Measurements from ENCODE around the gene BRMS1L. TPM values are rescaled to one million over a fixed set of nuclear protein-coding genes. Genes with fewer than 3 reads are reported as not detected.
"Not testable (repeated sequence)": the region's sequence is repeated elsewhere in the genome, so short reads cannot be mapped to it uniquely, and the experiment has no call there.

Gene BRMS1L
- total RNA-seq, 6 experiments from 2014 or later = 2.3 to 6.2 (median 3.3) TPM

DNA sequence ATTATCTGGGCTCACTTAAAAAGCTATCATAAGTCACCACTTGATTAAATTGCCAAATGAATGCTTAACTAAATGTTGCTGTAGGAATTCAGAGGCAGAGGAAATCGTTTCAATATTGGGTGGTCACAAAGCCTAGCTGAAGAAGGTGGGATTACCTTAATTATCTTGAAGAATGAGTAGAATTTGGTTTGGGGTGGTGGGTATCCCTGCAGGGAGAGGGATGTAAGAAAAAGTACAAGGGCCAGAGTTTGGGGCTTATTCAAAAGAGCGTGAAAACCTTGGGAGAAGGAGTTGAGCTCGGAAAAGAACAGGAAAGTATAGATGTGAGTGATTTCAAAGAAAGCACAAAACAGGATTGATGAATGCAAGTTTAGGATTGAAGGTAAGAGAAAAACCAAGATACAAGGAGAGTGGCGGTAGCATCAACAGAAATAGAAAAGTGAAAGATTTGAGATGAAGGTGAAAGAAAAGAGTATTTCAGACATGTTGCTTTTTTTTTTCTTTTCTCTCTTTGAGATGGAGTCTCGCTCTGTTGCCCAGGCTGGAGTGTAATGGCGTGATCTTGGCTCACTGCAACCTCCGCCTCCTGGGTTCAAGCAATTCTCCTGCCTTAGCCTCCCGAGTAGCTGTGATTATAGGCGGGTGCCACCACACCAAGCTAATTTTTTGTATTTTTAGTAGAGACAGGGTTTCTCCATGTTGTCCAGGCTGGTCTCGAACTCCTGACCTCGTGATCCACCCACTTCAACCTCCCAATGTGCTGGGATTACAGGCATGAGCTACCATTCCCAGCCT, 1.7 kb downstream of the BRMS1L start:
- intact Hi-C loops (cut with DNase I) = no loop called here
- Histone ChIP-seq H3K9me3 (no peaks in the 10 kb centered on the region), H3K4me1 (no peaks in the 10 kb centered on the region), H3K4me3 (no peak overlapping the region), H3K36me3 (peaks cover 0 to under 1% (median 0%) of the 10 kb centered on the region in 4 donors), H3K27ac (no peak overlapping the region), H3K27me3 (no peaks in the 10 kb centered on the region)
- DNase-seq (no peak), ATAC-seq (no peak)
- 90% methylated on average over 11 of the region's 11 CpGs for WGBS (ENCODE audit: insufficient coverage, low coverage, low lambda C conversion rate, missing lambda C conversion rate)
- no peak for TF ChIP-seq POLR2A (IDR thresholded peaks at IDR 0.05)
- TF ChIP-seq, protein P1, sequence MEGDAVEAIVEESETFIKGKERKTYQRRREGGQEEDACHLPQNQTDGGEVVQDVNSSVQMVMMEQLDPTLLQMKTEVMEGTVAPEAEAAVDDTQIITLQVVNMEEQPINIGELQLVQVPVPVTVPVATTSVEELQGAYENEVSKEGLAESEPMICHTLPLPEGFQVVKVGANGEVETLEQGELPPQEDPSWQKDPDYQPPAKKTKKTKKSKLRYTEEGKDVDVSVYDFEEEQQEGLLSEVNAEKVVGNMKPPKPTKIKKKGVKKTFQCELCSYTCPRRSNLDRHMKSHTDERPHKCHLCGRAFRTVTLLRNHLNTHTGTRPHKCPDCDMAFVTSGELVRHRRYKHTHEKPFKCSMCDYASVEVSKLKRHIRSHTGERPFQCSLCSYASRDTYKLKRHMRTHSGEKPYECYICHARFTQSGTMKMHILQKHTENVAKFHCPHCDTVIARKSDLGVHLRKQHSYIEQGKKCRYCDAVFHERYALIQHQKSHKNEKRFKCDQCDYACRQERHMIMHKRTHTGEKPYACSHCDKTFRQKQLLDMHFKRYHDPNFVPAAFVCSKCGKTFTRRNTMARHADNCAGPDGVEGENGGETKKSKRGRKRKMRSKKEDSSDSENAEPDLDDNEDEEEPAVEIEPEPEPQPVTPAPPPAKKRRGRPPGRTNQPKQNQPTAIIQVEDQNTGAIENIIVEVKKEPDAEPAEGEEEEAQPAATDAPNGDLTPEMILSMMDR (IDR thresholded peaks at IDR 0.05) = no peak

DNA sequence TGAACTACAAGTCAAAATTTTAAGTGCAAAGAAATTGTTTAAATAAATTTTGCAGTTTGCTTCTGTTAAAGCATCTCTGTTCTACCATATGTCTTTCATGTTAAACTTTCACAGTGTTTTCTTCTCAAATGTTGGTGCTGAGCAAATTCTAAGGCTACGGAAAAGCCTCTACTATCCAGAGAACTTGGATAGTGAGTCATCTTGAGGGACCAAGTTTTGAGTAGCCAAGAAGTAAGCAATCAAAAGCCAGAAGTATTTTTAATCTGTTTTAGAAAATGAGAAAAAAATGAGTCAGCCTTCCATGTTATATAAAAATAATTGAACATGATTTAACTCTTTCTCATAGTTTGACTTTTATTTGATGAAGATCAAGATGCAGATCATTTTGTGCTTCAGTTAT, 3.3 kb downstream of the BRMS1L start:
- TF ChIP-seq, protein P1 (IDR thresholded peaks at IDR 0.05) = no peak
- no peak for TF ChIP-seq POLR2A (IDR thresholded peaks at IDR 0.05)
- no peak overlapping the region for H3K4me3 ChIP-seq
- intact Hi-C loops (cut with DNase I) = no loop called here
- no peaks in the 10 kb centered on the region for H3K4me1 ChIP-seq
- no peak for DNase-seq
- H3K27me3 ChIP-seq = no peaks in the 10 kb centered on the region
- no peak for ATAC-seq
- WGBS (ENCODE audit: insufficient coverage, low coverage, low lambda C conversion rate, missing lambda C conversion rate) = 92% methylated on average over 1 of the region's 1 CpG
- no peak overlapping the region for H3K27ac ChIP-seq
- peaks cover 0 to 4% (median 0%) of the 10 kb centered on the region in 4 donors for H3K36me3 ChIP-seq
- no peaks in the 10 kb centered on the region for H3K9me3 ChIP-seq

DNA sequence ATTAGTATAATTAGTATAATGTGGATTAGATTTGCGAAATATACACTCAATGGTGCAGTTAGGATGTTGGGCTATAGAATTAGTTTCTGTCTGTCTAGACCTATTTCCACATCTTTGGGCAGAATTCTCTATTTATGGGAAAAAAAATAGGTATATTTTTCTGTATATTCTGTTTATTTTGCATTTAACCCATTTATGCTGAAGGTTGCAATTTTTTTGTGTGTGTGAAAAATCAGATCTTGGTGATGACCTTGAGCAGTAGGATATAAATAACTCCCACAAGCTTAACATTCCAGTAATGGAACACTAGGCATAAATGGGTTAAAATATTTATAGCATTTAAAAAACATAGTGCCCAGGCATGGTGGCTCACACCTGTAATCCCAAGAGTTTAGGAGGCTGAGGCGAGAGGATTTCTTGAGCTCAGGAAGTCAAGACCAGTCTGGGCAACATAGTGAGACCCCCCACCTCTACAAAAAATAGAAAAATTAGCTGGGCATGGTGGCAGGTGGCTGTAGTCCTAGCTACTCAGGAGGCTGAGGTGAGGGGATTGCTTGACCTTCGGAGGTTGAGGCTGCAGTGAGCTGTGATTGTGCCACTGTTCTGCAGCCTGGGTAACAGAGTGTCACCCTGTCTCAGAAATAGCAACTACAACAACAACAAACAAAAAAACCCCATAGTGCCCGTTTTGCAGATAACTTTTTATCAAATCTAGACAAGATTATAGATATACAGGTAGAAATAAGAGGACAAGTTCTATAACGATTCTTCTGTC, 9.3 kb downstream of the BRMS1L start:
- no peak for ATAC-seq
- H3K27ac ChIP-seq = no peak overlapping the region
- peaks cover 0 to 4% (median 0%) of the 10 kb centered on the region in 4 donors for H3K36me3 ChIP-seq

DNA sequence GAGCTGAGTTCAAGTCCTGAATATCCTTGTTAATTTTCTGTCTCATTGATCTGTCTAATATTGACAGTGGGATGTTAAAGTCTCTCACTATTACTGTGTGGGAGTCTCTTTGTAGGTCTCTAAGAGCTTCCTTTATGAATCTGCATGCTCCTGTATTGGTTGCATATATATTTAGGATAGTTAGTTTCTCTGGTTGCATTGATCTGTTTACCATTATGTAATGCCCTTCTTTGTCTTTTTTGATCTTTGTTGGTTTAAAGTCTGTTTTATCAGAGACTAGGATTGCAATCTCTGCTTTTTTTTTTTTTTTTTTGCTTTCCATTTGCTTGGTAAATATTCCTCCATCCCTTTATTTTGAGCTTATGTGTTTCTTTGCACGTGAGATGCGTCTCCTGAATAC, 15.6 kb downstream of the BRMS1L start:
- H3K27ac ChIP-seq; H3K4me1 ChIP-seq; H3K27me3 ChIP-seq; H3K4me3 ChIP-seq; intact Hi-C loops (cut with DNase I); H3K9me3 ChIP-seq; DNase-seq; ATAC-seq; H3K36me3 ChIP-seq: not testable (repeated sequence)
- no CpG with 5 or more reads among the region's 2 CpGs for WGBS (ENCODE audit: insufficient coverage, low coverage, low lambda C conversion rate, missing lambda C conversion rate)

More for the DNA sequence above, 9.3 kb downstream of the BRMS1L start:
- H3K27me3 ChIP-seq = no peaks in the 10 kb centered on the region
- no peak for DNase-seq
- no peak overlapping the region for H3K4me3 ChIP-seq
- TF ChIP-seq, protein P1 (IDR thresholded peaks at IDR 0.05) = no peak
- intact Hi-C loops (cut with DNase I) = no loop called here
- peaks cover 0 to 3% (median 0%) of the 10 kb centered on the region in 4 donors for H3K9me3 ChIP-seq
- H3K4me1 ChIP-seq = no peaks in the 10 kb centered on the region
- WGBS (ENCODE audit: insufficient coverage, low coverage, low lambda C conversion rate, missing lambda C conversion rate) = 78% methylated on average over 5 of the region's 5 CpGs

DNA sequence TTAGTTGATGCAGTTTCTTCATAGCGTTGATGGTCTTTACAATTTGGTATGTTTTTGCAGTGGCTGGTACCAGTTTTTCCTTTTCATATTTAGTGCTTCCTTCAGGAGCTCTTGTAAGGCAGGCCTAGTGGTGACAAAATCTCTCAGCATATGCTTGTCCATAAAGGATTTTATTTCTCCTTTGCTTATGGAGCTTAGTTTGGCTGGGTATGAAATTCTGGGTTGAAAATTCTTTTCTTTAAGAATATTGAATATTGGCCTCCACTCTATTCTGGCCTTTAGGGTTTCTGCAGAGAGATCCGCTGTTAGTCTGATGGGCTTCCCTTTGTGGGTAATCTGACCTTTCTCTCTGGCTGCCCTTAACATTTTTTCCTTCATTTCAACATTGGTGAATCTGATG, 16.1 kb downstream of the BRMS1L start:
- H3K36me3 ChIP-seq; intact Hi-C loops (cut with DNase I): not testable (repeated sequence)
- WGBS (ENCODE audit: insufficient coverage, low coverage, low lambda C conversion rate, missing lambda C conversion rate) = 94% methylated on average over 2 of the region's 2 CpGs

More for the DNA sequence above, 16.1 kb downstream of the BRMS1L start:
- DNase-seq, H3K4me3 ChIP-seq, ATAC-seq, H3K27ac ChIP-seq, H3K4me1 ChIP-seq, H3K27me3 ChIP-seq, H3K9me3 ChIP-seq: not testable (repeated sequence)

Measured in right lobe of liver (tissue), 6 donors.